HG03039 (cell line): ENCODE measurements around the gene SRMS.

ENCODE experiments used
- ATAC-seq: cut with Tn5 transposase; IDR thresholded peaks from one replicate; pipeline ENCODE4 v1.9.1; 2021; ENCODE audit warnings: mild to moderate bottlenecking, moderate library complexity; ENCODE audit not compliant: unreplicated experiment

The SRMS gene

DNA sequence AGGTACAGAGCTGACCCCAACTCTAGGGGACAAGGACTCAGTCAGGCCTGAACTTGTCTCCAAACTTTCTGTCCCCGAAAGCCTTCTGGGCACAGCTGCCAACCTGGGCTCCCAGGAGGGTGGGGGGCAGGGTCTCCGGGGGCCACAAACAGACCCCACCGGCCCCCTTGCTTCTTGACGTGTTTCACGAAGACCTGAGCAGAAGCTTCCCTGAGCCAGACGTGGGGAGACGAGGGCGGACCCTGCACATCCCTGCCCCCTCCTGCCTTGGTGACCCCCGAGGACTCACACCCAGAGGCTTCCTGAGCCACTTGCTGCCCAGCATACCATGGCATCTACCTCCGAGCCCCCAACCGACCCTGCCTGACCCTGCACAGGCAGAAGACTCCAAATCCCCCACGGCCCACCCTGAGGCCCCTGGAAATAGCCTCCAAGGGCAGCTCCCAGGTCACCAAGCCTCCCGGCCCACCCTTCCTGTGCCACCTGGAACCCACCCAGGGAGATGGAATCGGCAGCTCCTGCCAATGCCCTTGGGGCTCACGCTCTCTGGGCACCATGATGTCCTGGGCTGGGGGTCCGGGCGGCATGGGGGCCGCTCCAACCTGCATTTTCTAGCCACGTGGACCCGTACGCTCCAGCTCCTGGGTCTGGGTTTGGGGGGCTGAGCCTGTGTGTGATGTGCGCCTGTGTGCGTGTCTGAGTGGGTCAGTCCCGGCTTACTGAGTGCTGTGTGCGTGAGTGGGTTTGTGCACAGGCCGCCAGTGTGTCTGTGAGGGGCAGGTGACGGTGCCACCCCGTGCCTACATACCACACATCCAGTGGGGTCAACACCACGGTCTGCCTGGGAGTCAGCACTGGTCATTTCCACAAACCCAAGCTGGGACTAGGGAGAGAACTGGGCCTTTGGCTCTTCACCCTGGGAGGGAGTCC lies 7.8 kb downstream of the SRMS start:
- ATAC-seq = no peak

DNA sequence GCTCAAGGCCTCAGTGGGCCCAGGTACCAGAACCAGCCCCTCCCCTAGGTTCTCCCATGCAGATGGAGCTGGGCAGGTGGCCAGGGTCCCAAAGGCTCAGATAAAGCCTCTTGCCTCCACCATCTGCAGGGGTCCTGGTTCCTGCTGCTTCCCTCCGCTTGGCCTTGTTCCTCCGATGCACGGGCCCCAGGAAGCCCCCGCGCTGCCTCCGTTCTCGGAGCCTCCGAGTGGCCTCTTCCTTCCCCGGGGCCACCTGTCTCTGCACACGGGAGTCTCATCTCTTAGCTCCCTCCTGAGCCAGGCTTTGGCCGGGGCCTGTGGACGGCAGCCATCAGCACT lies 8.5 kb downstream of the SRMS start:
- ATAC-seq = no peak

DNA sequence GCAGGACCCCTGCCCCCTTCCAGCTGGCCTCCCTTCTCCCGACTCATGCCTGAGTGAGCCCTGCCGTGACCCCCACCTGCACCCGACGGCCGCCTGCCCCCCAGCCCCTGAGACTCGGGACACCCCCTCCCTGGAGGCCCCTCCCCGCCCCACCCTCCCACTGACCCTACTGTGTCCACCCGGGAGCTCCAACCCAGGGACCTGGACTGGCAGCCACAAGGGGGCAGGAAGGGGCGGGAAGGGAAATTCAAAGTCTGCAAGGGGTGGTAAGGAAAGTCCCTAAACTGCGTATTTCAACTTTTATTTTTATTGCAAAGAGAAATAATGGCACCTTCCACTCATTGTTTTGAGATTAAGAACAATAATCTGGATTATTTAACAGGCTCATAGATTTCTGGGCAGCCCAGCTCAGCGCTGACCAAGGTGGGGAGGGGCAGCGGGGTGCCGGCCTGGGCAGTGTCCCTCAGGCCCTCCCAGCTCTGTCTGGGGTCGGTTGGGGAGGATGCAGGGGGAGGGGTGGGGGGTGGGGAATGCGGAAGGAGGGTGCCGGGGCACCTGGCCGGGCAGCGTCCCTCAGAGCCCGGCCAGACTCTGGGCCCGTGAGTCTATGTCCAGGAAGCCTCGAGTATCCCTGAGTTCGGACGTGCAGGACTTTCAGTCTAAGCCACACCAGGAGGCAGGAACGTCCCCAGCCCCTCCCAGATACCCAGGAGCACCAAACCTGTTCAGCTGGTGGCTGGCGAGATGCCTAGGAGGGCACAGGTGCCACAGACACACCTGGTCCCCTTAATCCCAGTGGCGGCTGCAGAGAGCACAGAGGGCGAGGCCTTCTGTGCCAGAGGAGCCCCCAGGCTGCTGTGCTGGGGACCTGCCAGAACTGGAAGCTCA lies 9.1 kb downstream of the SRMS start:
- no peak for ATAC-seq

DNA sequence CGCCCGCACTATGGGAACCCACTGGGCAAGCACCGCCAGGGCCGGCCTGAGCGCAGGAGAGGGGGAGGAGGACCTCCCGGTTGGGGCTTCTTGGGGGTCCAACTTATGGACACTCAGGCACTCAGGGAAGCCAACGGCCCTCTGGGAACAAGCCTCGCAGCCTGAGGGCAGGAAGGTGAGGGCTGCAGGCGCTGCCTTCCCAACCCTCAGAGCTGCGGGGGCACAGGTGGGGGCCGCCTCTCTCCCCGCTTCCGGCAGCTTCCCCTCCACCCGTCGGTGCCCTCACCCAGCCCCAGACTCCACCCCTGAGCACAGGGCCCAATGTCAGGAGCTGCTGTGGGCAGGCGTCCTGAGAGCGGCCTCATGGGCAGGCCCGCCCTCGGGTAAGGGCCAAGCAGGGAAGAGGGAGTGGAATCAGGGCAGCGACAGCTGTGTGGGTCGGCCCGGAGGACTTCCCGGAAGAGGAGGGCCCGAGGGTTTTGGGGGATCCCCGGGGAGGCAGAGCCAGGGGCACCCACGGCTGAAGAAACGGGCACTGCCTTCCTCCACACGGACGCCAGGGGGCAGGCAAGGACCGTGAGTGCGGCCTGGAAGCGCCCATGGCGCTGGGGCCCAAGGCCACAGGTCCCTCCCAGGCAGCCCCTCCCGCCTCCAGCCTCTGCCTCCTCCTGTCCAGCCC lies 9.9 kb downstream of the SRMS start:
- peak; percentile 67 for ATAC-seq

DNA sequence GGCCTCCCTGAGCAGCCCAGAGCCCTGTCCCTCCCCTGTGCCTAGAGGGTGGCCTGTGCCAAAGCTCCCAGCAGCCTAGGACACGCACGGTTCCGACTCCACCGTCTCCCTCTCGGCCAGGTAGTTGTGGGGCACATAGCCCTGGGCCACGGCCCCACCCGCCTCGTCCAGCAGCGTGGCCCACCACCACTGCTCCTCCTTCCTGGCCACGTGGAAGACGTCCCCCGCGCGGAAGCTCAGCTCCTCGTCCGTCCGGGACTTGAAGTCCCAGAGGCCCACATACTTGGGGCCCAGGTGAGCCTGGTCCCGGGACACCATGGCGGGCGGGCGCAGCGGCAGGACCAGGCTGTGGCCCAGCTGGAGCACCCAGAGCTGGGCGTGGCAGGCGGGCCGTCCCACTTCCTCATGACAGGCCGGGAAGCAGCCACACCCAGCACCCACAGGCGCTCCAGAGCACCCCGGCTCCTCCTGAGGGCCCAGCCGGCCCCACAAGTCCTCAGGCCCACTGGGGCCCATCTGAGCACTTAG lies 10.5 kb downstream of the SRMS start, which contains the start of gene PTK6:
PTK6 (minus strand) TSS at position 380 of the 528 bp plus-strand sequence; CDS start at position 318, 62 bp downstream.
- peak; percentile 5 for ATAC-seq

DNA sequence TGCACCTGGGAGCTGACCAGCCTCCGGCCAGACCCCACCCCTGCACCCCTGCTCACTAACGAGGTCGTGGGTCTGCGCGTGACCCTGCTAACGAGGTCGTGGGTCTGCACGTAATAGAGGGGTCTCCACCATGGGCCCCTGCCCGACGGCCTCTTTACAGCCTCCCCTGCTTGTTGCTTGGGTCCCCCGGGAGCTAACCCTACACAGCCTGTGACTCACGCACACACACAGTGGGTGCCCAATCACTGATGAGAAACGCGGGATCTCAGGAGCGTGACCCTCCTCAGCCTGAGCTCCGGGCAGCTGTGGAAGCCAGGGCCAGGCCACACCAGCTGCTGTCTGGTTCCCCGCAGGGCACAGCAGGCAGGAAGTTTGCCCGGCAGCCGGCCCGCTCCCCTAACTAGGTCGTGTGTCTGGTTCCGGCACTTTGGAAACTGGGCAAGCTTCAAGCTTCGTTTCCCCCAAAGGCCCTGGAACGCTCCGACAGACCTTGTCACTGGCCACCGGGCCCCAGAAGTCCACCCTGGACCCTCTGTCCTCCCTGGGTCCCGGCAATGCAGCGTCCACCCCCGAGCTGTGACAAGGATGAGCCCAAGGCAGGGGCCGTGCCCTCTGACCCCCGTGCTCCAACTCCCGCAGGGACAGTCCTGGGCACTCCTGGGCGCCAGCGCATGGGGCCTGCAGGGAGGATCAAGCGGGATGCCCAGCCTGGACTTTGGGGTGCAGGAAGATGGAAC lies 11.1 kb downstream of the SRMS start:
- ATAC-seq = no peak

DNA sequence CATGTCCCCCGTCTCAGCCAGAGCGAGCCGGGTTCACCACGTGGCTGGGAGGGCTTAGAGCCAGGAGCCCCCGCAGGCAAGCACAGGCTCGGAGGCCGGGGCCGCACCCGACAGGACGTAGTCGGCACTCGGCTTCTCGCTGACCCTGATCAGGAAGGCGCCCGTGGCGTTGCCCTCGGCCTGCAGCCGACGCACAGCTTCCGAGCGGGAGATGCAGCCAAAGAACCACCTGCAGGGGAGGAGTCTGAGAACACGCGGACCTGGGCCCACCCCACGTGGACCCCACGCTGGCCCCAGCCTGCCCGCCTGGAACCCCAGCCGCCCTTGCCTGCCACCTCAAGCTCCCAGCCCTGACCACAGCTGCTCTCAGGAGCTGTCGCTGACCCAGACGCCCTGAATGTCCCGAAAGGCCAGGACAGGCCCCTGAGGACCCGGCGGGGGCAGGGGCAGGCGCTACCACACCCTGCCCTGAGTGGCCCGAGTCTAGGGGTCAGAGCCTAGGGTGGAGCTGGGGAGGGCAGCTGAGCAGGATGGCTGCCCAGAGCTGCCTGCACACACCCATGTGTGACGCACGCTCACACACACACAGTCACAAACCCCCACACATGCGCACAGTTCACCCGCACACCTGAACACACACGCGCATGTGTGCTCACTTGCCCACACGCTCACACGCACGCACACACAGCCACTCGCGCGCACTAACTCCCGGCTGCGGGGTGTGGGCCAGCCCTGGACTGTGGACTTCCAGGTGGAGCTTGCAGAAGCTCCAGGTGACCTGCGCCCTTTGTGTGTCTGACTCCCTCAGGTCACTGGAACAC lies 12.5 kb downstream of the SRMS start:
- no peak for ATAC-seq

DNA sequence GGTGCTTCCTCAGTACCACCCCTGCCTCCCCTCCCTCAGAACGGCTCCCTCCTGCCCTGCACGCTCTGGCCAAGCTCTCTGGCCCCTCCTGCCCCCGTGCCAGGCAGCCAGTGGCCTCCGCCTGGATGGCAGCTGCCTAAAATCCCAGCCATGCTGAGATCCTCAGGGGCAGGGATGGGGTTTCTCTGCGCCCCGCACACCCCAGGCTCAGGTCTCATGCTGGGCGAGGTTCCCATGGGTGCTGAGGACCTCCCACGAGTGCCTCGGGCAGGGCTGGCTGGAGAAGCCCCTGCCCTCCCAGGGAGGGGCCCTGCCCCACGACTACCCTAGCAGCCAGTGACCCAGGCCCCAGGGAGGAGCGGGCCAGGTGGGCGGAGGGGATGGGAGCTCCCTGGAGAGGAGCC lies 13.1 kb downstream of the SRMS start:
- ATAC-seq = no peak

DNA sequence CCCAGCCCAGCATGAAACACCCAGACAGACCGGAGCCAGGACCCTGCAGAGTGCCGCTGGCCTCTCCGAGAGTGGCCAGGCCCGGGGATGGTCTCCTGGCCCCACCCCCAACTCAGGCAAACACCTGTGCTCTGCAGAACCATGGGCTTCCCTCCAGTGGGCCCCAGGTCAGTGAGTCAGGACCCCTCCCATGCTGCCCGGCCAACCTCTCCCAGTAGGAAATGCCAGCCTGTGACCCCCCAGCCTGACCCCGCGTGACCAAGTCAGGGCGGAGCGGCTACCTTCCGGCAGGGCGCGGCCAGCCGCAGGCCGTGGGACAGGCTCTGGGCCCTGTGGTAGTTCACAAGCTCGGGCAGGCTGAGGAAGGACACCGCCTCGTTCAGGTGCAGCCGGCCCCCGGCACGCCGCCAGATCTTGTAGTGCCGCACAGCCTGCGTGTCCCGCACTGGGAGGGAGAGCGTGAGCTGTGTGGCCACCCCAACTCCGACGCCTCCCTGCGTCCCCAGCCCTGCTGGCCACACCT lies 13.6 kb downstream of the SRMS start:
- no peak for ATAC-seq

DNA sequence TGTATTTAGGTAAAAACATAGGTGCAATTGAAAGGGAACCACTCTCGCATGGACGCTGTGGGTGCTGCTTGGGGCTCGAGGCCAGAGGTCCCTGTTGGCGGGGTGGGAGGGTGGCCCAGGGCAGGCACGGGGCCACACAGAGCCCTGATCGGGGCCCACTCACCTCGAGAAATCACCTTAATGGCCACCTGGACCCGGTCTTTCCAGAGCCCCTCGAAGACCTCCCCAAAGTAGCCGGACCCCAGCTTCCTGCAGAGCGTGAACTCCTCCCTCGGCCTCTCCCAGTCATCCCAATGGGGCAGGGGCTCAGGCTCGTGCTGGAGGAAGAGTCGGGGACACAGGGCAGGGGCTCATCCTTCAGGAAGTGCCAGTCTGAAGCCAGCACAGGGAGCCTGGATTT lies 14.2 kb downstream of the SRMS start:
- no peak for ATAC-seq

DNA sequence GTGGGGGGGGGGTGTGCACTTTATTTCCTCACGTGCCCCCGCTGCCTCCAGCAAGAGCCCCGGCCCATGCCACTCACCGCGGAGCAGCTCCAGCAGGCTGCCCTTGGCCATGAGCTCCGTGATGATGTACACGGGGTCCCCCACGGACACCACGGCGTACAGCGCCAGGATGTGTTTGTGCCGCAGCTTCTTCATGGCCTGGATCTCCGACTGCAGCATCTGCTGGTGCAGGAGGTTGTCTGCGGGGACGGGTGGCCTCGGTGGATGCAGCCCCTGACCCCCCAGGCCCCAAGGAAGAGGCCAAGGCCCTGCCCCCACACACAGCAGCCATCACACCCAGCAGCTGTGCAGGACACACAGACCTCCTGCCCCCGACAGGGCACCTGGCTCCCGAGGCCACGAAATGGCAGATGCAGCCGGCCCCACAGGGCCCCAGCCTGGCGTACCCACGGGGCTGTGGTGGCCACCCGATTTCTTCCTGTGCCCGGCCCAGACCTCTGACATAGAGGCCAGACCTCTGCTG lies 15.0 kb downstream of the SRMS start:
- no peak for ATAC-seq

DNA sequence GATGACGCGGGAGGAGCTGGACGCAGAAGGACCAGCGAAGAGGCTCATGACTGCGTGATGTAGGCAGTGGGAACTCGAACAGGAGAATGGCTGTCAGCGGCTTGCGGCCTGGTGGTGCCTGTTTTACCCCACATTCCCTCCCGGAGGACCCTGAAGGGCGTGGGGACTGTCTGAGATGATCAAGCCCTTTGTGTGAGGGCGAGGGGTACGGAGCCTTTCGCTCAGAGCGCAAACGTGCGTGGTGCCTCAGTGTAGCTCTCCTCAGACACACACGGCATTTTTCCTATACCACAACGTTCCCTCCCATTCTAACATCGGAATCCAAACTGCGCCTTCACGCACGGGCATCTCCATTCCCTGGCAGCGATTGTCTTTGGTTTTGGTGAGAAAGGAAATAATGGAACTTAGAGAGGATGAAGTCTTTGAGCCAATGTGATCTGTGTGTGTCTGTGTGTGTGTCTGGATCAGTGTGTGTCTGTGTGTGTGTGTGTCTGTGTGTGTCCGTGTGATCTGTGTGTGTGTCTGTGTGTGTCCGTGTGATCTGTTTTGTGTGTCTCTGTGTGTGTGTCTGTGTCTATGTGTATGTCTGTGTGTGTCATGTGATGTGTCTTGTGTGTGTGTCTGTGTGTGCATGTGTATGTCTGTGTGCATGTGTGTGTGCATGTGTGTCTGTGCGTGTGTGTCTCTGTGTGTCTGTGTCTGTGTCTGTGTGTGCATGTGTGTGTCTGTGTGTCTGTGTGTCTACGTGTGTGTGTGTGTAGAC lies 15.7 kb downstream of the SRMS start:
- no peak for ATAC-seq

DNA sequence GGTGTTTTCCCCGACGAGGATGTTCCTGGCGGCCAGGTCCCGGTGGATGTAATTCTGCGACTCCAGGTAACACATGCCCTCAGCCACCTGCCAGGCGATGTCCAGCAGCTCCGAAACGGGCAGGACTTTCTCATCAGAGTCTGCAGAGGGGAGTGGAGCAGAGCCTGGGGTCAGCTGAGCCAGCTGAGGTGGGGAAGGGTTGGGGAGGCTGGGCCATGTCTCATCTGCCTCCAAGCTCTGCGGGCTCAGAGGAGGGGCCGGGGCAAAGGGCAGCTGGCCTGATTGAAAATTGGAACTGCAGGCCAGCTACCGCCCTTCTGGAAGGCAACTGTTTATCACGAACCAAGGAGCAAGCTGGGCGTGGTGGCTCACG lies 16.8 kb downstream of the SRMS start:
- no peak for ATAC-seq

DNA sequence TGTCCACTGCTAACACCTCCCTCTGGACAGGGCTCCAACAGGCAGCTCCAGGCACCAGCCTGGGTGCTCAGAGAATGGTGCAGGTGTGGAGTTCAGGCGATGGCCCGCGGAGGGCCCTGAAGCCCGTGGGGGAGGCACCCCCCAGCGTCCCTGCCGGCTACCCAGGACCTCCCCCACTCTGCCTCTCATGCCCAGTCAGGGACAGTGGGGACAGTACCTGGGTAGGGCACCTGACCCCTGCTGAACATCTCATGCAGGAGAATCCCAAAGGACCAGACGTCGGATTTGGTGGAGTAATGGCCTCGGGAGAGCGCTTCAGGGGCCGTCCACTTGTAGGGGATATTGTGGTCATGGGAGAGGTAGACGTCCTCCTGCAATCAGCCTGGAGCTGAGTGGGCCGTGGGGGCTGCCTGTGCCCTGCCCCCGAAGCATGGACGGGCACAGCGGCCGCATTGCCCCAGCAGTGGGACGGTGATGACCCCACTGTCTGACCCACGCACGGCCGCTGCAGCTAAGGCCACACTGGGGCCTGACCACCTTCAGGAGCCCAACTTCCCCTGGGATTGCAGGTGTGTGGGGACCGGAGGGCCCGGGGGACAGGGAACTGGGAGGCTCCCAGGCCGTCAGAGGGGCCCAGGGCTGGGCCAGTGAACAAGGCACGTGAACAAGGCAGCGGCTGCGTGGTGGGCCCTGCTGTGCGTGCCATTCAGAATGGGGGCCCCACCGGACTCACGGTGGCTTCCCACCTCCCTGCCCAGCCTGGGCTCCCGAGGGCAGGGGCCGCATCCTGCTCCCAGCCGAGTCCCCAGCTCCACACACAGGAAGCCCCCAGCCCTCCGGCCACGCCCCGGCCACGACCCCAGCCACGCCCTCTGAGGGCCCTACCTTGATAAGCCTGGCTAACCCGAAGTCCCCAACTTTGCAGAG lies 17.4 kb downstream of the SRMS start:
- ATAC-seq = no peak

DNA sequence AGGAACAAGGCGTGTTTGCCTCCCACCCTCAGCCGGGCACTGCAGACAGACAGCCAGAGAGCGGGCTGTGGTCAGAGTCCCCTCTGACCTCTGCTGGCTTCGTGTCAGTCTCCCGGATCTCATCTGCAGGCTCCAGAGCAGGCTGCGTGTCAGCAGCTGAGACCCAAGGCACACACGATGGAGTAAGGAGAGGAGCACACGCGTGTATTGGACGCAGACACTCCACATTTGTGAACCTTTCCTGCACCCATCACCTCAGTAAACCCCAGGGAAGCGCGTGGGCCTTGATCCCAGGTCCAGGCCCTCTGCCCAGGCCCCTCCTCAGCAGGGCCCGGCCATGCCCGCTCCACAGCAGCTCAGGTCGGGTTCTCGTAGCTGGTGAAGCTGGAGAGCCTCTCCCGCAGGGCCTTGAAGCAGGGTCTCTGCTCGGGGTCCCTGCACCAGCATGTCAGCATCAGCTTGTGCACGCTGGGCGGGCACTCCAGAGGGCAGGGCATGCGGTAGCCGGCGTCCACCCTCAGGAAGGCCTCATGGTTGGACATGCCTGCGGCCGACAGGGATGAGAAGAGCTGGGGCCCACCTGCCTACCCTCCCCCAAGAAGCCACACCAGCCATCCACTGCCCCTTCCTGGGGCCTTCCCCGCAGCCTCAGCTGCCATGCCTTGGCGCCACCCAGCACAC lies 18.2 kb downstream of the SRMS start:
- ATAC-seq = no peak

DNA sequence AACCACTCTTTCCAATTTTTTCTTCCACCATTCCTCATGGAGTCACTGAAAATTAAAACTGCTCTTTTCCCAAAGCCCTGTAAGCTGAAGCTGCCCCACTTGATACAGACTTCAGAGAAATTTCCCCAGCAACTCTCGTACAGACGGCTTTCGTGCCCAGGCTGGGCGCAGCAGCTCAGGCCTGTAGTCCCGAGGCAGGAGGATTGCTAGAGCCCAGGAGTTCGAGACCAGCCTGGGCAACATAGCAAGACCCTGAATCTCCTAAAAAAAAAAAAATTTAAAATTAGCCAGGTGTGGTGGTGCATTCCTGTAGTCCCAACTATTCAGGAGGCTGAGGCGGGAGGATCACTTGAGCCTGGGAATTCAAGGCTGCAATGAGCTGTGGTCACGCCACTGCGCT lies 20.4 kb downstream of the SRMS start:
- ATAC-seq = no peak

DNA sequence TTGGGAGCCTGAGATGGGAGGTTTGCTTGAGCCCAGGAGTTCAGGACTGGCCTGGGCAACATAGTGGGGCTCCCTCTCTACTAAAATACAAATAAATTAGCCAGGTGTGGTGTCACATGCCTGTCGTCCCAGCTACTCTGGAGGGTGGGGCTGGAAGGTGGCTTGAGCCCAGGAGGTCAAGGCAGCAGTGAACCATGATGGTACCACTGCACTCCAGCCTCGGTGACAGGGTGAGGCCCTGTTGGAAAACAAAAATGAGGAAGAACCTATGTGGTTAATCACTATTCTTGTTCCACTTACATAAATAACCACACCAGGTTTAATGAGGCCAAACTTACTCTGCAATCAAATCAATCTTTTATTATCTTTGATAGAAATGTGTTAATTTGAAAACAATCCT lies 21.6 kb downstream of the SRMS start:
- ATAC-seq = no peak
